Pulmonary artery endothelial cell (primary cell): Measurements from ENCODE around the gene MAVS. TPM values are rescaled to one million over a fixed set of nuclear protein-coding genes. Genes with fewer than 3 reads are reported as not detected.
"Not testable (repeated sequence)": the region's sequence is repeated elsewhere in the genome, so short reads cannot be mapped to it uniquely, and the experiment has no call there.

Experiments used
- DNase-seq: peaks from one replicate; pipeline ENCODE4 v3.0.0-alpha.2; 2011; ENCODE audit warnings: low read depth, low spot score
- total RNA-seq: library from RNA; depleted of rRNA; stranded (reverse); fragments of >200 nt; gene quantifications from 2 replicates; pipeline ENCODE4 v1.2.3, GENCODE V29; 2014

Gene MAVS
- total RNA-seq, 1 donor from 2014 or later: 17.5 TPM

DNA sequence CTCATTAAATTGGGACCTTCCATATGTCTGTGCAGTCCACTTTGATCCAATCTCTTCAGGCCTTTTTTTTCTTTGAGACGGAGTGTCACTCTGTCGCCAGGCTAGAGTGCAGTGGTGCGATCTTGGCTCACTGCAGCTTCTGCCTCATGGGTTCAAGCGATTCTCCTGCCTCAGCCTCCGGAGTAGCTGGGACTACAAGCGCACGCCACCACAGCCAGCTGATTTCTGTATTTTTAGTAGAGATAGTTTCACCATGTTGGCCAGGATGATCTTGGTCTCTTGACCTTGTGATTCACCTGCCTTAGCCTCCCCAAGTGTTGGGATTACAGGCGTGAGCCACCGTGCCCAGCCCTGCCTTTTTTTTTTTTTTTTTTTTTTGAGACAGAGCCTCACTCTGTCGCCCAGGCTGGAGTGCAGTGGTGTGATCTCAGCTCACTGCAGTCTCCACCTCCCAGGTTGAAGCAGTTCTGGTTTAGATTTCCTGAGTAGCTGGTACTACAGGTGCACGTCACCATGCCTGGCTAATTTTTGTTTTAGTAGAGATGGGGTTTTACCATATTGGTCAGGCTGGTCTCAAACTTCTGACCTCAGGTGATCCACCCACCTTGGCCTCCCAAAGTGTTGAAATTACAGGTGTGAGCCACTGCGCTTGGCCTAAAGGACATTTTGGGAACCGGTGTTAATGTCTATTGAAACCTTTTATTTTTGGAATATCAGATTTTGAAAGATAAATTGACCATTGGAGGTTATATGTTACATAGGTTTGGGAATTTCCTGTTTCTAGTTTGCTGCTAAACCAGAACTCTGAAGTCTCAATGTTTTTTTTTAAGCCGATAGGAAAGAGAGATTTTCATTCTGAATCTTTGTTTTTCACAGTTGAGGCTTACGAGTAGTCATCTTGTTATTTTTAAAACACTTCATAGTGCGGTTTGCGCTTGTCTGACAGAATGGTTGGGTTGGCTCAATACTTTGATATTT lies 60.4 kb downstream of the MAVS start:
- DNase-seq: not testable (repeated sequence)

GRCh38 chr20:3908667-3909066 lies 62.0 kb downstream of the MAVS start:
- DNase-seq: no peak

- DNase-seq: no peak
Measured at GRCh38 chr20:3909952-3910366, 63.3 kb downstream of the MAVS start.

DNA sequence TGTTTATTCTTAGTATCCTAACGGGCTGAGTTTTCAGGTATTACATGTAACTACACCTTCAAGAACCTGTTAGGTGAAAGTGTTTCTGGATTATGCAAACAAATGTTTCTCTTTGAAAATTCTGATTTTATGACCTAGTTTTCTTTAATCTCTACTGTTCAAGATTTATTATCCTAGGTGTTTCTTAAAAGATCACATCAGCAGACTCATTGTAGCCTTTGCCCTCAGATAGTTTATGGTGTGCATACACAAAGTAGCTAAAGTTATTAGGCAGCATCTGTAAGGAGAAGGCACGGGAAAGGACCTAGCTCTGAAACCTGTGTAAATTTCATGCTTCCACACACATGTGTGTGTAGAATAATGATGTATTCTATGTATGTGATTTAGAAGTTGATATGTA lies 64.2 kb downstream of the MAVS start:
- DNase-seq: no peak

DNA sequence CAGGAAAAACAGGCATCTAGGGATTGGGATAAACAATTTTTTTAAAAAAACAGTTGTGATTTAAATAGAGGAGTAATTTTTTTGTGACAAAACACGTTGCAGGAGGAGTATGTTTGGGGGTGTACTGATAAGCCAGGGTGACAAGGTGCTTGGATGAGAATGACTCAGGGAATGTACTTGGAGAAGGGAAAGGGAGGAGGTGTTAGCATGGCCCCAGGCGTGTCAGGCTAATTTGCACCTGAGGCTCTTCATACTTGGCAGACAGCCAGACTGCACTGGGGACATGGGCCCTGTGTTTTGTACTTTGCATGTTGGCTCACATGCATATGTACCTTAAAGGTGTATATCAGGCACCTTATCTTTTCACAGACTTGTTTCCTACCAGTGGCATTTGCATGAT lies 65.3 kb downstream of the MAVS start:
- no peak for DNase-seq

DNA sequence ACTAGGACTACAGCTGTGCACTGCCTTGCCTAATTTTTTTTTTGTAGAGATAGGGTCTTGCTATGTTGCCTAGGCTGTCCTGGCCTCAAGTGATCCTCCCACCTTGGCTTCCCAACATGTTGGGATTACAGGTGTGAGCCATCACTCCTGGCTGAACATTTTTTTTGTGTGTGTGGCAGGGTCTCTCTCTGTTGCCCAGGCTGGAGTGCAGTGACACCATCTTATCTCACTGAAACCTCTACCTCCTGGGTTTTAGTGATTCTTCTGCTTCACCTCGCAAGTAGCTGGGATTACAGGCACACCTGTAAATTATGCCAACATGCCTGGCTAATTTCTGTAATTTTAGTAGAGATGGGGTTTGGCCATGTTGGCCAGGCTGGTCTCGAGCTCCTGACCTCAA lies 67.8 kb downstream of the MAVS start:
- DNase-seq: no peak

DNA sequence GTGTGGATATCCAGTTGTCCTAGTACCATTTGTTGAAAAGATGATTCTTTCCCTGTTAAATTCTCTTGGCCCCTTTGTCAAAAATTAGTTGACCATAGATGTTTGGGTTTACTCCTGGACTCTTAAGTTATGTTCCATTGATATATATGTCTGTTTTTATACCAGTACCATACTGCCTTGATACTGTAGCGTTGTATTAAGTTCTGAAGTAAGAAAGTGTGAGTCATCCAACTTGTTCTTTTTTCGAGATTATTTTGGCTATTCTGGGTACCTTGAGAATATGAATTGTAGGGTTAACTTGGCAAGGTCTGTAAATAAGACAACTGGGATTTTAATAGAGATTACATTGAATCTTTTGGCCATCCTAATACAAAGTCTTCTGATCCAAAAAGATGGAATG lies 69.1 kb downstream of the MAVS start:
- DNase-seq: no peak

- DNase-seq: no peak
Measured at GRCh38 chr20:3916364-3916763, 69.7 kb downstream of the MAVS start.

DNA sequence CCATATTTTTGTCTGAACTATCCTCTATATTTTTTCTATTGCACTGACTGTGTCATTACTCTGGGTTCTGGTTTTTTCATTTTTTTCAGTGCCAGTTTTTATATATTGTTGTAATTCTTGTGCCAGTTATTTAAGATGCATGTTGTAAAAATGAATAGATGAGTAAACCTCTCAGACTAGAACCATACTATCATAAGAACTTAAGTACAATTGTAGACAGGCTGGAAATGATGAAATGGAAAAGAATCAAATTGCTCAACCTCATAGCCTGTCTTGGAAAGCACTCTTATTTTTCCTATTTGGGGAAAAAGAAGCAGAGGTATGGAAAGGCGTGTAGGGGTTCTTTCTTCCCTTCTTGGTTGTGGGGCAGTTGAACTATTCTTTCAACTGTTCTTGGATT lies 72.7 kb downstream of the MAVS start:
- no peak for DNase-seq

- DNase-seq: no peak
Measured at GRCh38 chr20:3922223-3922982, 75.8 kb downstream of the MAVS start.

DNA sequence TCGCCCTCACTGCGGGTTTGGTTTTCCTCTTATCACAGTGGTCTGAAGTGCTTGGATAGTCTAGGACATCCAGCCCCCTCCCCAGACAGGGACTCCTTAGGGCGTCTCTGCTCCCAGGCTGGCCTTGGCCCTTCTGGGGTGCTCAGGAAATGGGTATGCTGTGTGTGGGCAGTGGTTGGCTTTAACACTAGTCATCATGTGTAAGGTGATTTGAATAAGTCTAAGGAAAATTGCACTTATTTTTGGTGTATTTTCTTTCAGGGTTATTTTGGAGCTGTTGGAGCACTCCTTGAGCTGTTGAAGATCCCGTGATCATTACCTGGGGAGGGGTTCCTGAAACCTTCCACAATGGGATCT lies 76.3 kb downstream of the MAVS start:
- no peak for DNase-seq

GRCh38 chr20:3923818-3924217 lies 77.2 kb downstream of the MAVS start:
- DNase-seq: no peak

- no peak for DNase-seq
Measured at GRCh38 chr20:3924304-3925112, 77.9 kb downstream of the MAVS start.

DNA sequence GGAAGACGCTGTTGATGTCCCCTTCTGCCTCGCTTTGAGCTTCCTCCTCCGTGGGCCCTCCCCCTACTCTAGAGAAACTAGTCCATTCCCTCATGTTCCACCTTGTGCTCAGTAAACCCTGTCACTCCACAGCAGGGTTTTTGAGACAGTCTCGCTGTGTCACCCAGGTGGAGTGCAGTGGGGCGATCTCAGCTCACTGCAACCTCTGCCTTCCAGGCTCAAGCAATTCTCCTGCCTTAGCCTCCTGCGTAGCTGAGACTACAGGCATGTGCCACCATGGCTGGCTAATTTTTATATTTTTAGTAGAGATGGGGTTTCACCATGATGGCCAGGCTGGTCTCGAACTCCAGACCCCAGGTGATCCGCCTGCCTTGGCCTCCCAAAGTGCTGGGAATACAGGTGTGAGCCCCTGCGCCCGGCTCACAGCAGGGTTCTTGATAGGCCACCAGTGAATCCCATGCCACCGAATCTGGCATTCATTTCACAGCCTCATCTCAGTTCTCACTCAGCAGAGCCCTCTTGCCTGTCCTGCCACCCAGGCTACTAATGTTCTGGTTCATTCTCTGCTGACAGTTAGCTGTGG lies 78.6 kb downstream of the MAVS start:
- DNase-seq: no peak

Other genes with a start within 250 kb of the MAVS start
- not detected in 2 replicates for gene GFRA4, start 183.4 kb upstream of the MAVS start, total RNA-seq
- gene ADAM33, start 164.8 kb upstream of the MAVS start, total RNA-seq: 0.07 TPM in 1 of 2 replicates, not detected in the other
- not detected in 2 replicates for gene SIGLEC1, start 134.2 kb upstream of the MAVS start, total RNA-seq
- 4.7 and 7.9 TPM in 2 replicates for gene HSPA12B, start 114.1 kb upstream of the MAVS start, total RNA-seq
- gene ADISSP, start 79.1 kb upstream of the MAVS start, total RNA-seq: 33.7 and 38.6 TPM in 2 replicates
- gene SPEF1, start 65.4 kb upstream of the MAVS start, total RNA-seq: 0.13 TPM in 1 of 2 replicates, not detected in the other
- gene CENPB, start 60.1 kb upstream of the MAVS start, total RNA-seq: 99.0 and 118 TPM in 2 replicates
- gene CDC25B, start 50.5 kb upstream of the MAVS start, total RNA-seq: 16.4 and 20.1 TPM in 2 replicates
- 18.6 and 23.0 TPM in 2 replicates for gene AP5S1, start 26.3 kb upstream of the MAVS start, total RNA-seq
- 44.0 and 51.5 TPM in 2 replicates for gene PANK2, start 42.6 kb downstream of the MAVS start, total RNA-seq
- 2.6 and 4.6 TPM in 2 replicates for gene RNF24, start 168.7 kb downstream of the MAVS start, total RNA-seq